ENCODE results near the gene CMTR1. TPM values are rescaled to one million over a fixed set of nuclear protein-coding genes. Genes with fewer than 3 reads are reported as not detected.

CMTR1 gene
- total and polyA plus RNA-seq, 10 donors, result 19.4 to 62.4 (median 45.3) TPM

GRCh38 chr6:37485291-37485702 is 52.3 kb downstream of the CMTR1 start:
- DNase-seq, result no peak
- Histone ChIP-seq H3K27me3 (replicated peaks in 1 of 7) (no peaks in the 10 kb centered on the region), H3K27ac (no peak overlapping the region), H3K4me1 (peaks cover 0 to 40% (median 18%) of the 10 kb centered on the region in 6 donors), H3K36me3 (peaks cover 0 to 75% (median 36%) of the 10 kb centered on the region in 6 donors), H3K4me3 (no peak overlapping the region), H3K9me3 (no peaks in the 10 kb centered on the region)
- intact Hi-C loops (cut with DNase I; ENCODE audit: low total_unique reads), result loop anchor here (5.0 kb wide), 2 partner anchors 82 to 207 kb away; no protein-coding TSS in a partner anchor
- 86 to 94% (median 91%) methylated on average over 9 to 10 of the region's 10 CpGs for WGBS, 5 donors
- TF ChIP-seq POLR2AphosphoS5 (IDR thresholded peaks at IDR 0.05), result no peak
- no peak for TF ChIP-seq POLR2A (IDR thresholded peaks at IDR 0.05)
- TF ChIP-seq CTCF (IDR thresholded peaks at IDR 0.05 in 8 of 11, conservative IDR thresholded peaks at IDR 0.05 in 3 of 11), result no peak

GRCh38 chr6:37486121-37486839 is 53.3 kb downstream of the CMTR1 start:
- peaks cover 0 to 65% (median 29%) of the 10 kb centered on the region in 6 donors for H3K36me3 ChIP-seq
- peaks cover 0 to 50% (median 27%) of the 10 kb centered on the region in 6 donors for H3K4me1 ChIP-seq
- H3K27ac ChIP-seq, result no peak overlapping the region
- WGBS, 5 donors, result 88 to 95% (median 91%) methylated on average over 8 of the region's 8 CpGs
- no peak overlapping the region for H3K4me3 ChIP-seq
- intact Hi-C loops (cut with DNase I; ENCODE audit: low total_unique reads), result loop anchor here (5.0 kb wide), 2 partner anchors 81 to 206 kb away; no protein-coding TSS in a partner anchor
- no peaks in the 10 kb centered on the region for H3K9me3 ChIP-seq
- TF ChIP-seq POLR2AphosphoS5 (IDR thresholded peaks at IDR 0.05), result no peak
- TF ChIP-seq CTCF (IDR thresholded peaks at IDR 0.05 in 8 of 11, conservative IDR thresholded peaks at IDR 0.05 in 3 of 11), result no peak
- TF ChIP-seq POLR2A (IDR thresholded peaks at IDR 0.05), result no peak
- no peak for DNase-seq
- H3K27me3 ChIP-seq (replicated peaks in 1 of 7), result no peaks in the 10 kb centered on the region

- peak overlapping the region in 1 of 8 donors; percentile 69 for H3K27ac ChIP-seq
- WGBS, 5 donors, result 54 to 66% (median 62%) methylated on average over 9 of the region's 9 CpGs
- intact Hi-C loops (cut with DNase I; ENCODE audit: low total_unique reads), result loop anchor here (5.0 kb wide), 2 partner anchors 80 to 205 kb away; no protein-coding TSS in a partner anchor
- no peak for DNase-seq
- no peaks in the 10 kb centered on the region for H3K9me3 ChIP-seq
- peaks cover 0 to 65% (median 34%) of the 10 kb centered on the region in 6 donors for H3K4me1 ChIP-seq
- no peak overlapping the region for H3K4me3 ChIP-seq
- peaks cover 0 to 50% (median 15%) of the 10 kb centered on the region in 6 donors for H3K36me3 ChIP-seq
- no peak for TF ChIP-seq POLR2AphosphoS5 (IDR thresholded peaks at IDR 0.05)
- TF ChIP-seq CTCF (IDR thresholded peaks at IDR 0.05 in 8 of 11, conservative IDR thresholded peaks at IDR 0.05 in 3 of 11), result no peak
- TF ChIP-seq POLR2A (IDR thresholded peaks at IDR 0.05), result no peak
- H3K27me3 ChIP-seq (replicated peaks in 1 of 7), result no peaks in the 10 kb centered on the region
Observed at GRCh38 chr6:37487591-37488380, 54.8 kb downstream of the CMTR1 start.

Data from spleen (tissue), 11 donors.